HS-27A (cell line): ENCODE results near the gene LRFN4.

ENCODE experiments used
- DNase-seq: peaks from one replicate; pipeline ENCODE4 v3.0.0-alpha.2; 2012; ENCODE audit warnings: low read depth, missing footprints

LRFN4 gene

GRCh38 chr11:66858186-66858938, 1.5 kb downstream of the LRFN4 start:
- no peak for DNase-seq

DNA sequence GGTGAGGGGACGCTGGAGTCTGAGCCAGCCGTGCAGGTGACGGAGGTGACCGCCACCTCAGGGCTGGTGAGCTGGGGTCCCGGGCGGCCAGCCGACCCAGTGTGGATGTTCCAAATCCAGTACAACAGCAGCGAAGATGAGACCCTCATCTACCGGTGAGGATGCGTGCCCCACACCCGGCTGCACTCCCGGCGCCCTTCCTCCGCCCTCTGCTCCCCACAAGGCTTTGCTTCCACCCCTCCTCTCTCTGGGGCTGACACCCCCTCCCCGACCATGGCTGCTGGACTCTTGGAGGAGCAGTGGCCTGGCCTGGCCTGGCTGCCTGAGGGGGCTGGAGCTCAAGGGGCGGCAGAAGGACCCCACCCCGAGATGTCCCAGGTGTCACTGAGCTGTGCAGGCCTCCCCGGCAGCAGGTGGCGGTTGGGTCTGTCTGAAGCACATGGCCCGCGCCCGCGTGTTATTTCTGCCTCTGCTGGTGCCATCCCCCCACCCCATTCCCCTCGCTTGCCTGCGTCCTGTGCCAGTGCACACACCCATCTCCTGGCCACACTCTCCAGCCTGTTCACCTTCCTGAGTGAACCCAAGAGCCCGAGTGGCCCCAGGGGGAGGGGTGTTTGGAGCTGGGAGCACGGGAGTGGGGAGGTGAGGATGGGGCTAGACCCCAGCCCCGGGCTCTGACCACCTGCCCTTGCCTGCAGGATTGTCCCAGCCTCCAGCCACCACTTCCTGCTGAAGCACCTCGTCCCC, 2.2 kb downstream of the LRFN4 start:
- DNase-seq: no peak

DNA sequence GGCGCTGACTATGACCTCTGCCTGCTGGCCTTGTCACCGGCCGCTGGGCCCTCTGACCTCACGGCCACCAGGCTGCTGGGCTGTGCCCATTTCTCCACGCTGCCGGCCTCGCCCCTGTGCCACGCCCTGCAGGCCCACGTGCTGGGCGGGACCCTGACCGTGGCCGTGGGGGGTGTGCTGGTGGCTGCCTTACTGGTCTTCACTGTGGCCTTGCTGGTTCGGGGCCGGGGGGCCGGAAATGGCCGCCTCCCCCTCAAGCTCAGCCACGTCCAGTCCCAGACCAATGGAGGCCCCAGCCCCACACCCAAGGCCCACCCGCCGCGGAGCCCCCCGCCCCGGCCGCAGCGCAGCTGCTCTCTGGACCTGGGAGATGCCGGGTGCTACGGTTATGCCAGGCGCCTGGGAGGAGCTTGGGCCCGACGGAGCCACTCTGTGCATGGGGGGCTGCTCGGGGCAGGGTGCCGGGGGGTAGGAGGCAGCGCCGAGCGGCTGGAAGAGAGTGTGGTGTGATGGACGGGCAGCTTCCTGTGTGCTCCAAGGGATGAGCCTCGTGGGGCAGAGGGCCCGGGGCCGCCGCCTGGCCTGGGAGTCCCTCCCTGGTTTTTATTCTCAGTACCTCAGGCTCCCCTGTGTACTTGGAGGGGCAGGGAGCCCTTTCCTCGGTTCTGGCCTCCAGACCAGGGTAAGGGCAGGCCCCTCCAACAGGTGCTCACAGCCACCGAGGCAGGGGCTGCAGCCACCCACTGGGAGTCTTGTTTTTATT, 3.0 kb downstream of the LRFN4 start:
- DNase-seq: no peak

GRCh38 chr11:66860449-66860831, 3.6 kb downstream of the LRFN4 start:
- DNase-seq: no peak

DNA sequence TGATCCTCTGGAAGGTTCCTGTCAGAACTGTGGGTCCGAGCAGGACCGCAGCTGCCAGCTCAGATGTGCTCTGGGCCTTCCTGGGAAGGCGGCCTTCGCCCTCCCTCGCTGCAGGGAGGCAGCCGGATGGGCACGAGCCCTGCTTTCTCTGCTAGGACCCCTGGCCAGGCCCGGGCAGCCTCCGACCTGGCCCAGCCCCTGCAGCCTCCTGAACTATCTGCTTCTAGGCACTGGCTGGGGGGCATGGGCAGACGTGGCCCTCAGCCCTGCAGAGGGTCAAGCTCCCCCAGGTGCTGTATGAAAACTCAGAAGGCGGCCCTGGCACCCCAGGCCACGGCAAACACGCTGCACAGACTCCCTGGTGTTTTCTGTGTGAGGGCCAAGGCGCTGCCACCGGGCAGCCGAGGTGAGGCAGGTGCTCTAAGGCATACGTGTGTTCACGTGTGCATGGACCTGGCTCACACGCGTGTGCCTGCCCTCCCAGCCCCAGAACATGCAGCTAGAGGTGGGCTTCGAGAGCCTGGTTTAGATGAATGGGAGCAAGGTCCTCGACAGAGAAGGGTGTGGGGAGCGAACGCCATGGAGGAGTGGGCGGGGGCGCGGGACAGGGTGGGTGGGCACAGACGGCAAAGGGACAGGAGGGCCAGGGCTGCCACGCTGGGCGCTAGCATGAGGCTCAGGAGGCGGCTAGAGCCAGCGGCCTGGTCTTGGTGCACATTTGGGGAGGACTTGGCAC, 4.3 kb downstream of the LRFN4 start:
- DNase-seq: no peak

- no peak for DNase-seq
These were observed 5.1 kb downstream of the LRFN4 start for GRCh38 chr11:66861774-66862558.

DNA sequence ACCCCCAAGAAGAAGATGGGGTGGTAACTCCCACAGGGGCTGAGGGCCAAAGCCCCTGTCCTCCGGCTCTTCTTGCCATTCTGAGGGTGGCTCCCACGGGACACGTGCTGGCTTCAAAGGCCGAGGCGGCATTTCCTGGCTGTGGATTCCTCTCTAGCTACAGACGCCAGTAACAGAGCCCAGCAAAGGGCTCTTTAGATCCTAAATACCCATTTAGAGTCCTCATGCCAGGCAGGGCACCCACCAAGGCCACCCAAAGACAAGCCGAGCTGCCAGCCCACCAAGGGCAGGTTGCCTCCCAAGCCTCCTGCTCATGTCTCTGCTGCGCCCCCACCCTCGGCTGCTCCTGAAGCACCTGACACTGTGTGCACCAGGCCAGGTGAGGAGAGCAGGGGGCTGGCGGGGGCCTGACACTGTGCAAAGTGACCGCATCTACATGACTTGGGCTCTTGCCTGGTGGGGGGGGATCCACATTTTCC, 5.7 kb downstream of the LRFN4 start:
- DNase-seq: no peak

GRCh38 chr11:66863428-66864125, 6.7 kb downstream of the LRFN4 start:
- DNase-seq: no peak

GRCh38 chr11:66864172-66864901, 7.5 kb downstream of the LRFN4 start:
- no peak for DNase-seq

GRCh38 chr11:66864924-66865697, 8.2 kb downstream of the LRFN4 start:
- no peak for DNase-seq

DNA sequence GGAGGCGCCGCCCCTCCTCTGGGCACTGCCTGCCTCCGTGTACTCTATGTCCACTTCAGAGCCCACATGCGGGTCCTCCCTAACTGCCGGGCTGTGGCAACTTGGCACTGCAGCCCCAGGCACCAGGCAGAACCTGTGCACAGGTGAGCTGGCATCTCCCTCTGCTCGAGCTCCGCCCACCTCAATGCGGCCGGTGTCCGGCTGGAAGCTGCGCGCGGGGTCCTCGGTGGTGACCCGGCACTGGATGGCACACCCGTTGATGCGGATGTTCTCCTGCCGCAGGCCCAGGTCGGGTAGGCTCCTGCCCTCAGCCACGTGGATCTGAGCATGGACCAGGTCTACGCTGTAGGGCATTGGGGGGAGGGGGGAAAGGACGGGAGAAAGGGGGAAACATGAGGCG, 9.1 kb downstream of the LRFN4 start:
- no peak for DNase-seq

DNA sequence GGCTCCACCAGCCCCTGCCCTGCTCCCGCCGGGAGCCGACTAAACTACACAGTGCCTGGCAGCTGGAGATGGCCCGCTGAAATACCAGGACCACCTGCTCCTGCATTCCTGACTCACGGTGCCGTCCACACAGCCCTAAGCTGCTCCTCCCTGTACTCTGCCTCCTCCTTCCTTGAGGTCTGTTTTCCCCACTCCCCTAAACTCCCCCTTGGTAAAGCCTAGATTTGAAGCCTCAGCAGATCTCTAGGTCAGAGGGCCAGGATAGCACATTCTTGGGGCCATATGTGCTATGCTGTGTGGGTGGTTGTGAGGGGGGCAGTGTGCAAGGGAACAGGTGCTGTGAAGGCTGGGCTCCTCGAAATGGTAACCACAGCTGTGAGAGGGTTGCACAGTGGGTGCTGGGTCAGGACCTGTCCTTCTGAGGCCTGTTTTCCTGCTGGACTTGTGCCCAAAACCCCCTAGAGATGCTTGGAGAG, 9.7 kb downstream of the LRFN4 start:
- no peak for DNase-seq

DNA sequence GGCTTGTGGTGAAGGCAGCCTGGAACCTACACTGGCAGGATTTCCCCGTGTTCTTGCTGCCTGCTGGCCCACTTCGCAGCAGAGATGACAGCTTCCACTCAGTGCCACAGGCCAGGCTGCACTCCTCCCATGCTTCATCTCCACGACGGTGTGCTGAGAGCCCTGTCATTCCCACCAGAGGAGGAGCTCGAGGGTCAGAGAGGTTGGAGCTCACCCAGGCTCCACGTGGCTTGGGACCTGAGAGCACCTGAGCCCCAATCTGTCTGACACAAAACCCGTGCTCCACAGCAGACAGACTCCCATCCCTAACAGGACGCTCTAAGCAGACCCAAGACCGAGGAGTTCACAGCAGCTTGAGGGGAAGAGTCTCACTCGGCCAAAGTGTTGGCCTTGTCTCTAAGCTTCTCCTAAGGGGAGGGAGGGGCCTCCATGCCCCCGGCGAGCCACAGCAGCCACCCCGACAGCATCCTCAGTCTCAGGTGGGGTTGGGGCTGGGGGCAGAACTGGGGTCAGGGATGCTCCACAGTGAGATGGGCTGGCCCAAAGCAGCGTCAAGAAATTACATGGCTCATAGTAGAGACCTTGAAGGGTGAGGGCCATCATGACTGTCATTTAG, 10.7 kb downstream of the LRFN4 start:
- no peak for DNase-seq

DNA sequence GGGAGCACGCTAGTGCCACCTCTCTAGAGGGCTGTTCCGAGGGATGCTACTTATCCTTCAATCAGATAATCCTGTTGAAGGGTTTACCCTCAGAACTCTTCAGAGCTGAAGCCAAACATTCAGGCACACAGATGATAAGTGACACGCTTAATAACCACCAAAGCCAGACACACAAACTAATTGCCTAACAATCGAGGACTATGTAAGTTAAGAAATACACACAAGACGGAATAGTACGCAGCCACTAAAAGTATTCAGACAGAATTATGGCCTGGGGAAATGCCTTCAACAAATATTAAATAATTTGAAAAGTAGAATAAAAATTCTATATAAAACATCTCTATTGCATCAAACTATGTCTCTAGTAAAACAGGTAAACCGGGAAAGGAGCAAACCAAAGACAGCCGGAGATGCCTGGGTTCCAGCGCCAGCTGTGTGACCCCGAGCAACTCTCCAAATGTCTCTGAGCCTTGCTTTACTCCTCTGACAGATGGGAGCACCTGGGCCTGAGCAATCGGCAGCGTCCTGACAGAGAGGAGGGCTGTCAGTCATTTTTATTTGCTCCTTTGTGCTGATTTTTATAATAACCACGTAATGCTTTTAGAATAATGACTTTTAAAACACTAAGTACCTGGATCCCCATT, 11.3 kb downstream of the LRFN4 start:
- no peak for DNase-seq

DNA sequence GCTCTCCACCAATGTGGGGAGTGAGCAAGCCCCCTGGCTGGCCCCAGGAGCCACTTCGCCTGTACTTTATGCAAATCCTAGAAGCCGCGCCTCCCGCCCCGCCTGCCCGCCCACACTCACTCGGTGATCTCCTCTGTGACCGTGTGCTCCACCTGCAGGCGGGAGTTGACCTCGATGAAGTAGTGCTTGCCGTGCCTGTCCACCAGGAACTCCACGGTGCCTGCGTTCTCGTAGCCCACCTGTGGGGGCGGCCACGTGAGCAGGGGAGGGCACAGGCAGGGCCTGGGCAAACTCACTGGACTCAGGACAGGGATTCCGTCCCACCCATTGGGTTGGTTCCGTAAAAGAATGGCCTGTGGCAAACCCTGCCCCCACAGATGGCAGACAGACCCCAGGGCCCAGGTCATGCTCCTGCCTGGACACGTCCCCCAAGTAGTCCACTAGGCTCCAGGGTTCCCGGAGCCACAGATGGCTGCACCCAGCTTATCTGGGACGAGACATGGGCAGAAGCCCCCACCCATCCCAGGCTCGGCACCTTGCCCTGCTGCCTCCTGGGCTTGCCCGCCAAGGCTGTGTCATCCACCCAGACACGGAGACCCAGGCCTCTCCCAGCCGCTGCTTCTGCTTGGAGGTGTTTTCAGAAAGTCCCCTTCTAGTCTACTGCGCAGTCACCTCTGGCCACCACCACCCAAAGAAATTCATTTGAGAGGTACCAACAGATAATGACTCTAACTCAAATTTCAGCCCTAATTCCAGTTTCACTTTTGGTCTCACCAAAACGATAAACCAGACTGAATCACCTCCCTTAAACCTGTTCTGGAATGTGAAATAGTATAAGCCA, 12.1 kb downstream of the LRFN4 start:
- DNase-seq: no peak

DNA sequence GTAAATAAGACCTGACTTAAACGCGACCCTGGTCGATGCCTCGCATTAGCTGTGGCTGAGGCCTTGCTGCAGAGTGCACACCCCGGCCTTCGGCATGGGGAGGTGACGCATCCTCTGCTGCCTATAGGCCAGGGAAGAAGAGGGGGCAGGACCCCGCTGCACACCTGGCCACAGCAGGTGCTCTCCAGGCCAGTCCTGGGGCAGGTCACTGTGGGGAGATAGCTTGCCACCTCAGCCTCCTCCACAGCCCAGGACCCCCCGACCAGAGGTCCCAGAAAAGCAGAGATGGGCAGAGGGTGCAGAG, 12.7 kb downstream of the LRFN4 start:
- DNase-seq: no peak

GRCh38 chr11:66870131-66870530, 13.3 kb downstream of the LRFN4 start:
- DNase-seq: no peak
